HG02938 (cell line): ENCODE results near the gene CNP.

Source experiments
- ATAC-seq: cut with Tn5 transposase; IDR thresholded peaks from one replicate; pipeline ENCODE4 v1.9.1; 2021; ENCODE audit warnings: mild to moderate bottlenecking, moderate library complexity; ENCODE audit not compliant: unreplicated experiment

The CNP gene

DNA sequence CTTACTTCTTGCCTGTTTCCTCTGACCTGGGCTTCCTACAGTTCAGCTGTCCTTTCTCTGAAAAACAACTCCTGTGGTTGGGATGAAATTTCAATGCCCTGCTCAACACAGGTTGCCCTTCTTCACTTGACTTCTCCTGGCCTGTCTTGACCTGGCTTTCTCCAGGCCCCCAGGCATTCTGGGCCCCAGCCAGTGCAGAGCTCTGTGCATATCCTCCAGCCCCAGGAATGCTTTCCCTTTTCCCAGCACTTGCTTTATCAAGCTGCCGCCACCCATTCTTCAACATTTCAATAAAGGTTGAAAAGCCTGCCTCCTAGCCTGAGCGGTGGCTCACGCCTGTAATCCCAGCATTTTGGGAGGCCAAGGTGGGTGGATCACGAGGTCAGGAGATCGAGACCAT lies 25.4 kb upstream of the CNP start:
- ATAC-seq, result no peak

DNA sequence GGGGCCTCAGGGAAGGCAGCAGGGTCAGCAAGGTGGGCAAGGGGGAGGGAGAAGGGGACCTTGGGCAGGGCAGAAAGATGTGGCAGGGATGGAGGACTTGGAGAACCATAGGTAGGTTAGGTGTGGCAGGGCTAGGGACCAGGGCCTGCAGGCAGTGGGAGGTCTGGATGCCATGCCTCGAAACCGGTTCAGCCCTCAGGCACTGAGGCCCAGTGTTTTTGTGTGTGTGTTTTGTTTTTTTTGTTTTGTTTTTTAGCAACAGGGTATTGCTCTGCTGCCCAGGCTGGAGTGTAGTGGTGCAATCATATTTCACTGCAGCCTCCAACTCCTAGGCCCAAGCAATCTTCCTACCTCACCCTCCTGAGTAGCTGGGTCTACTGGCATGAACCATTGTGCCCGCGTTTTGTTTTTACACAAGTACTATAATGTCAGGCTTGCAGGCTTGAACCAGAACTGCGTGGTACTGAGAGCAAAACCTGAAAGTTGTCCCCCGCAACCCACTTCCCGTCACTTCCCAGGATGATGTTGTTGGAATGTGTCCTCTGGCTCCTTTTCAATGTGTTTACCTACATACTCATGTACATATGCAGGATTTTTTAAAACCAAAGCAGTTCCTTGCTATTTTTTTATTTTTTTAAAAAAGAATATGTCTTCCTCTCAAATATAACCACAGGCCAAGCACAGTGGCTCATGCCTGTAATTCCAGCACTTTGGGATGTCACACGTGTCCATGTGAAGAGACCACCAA lies 23.8 kb upstream of the CNP start:
- no peak for ATAC-seq

DNA sequence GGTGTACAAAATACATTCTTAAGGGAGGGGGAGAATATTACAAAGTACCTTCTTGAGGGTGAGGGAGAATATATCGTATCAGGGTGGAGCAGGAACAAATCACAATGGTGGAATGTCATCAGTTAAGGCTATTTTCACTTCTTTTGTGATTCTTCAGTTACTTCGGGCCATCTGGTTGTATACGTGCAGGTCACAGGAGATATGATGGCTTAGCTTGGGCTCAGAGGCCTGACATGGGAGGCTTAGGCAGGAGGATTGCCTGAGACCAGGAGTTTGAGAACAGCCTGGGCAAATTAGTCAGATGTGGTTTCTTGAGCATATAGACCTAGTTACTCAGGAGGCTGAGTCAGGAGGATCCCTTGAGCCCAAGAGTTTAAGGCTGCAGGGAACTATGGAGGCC lies 23.1 kb upstream of the CNP start:
- ATAC-seq, result no peak

DNA sequence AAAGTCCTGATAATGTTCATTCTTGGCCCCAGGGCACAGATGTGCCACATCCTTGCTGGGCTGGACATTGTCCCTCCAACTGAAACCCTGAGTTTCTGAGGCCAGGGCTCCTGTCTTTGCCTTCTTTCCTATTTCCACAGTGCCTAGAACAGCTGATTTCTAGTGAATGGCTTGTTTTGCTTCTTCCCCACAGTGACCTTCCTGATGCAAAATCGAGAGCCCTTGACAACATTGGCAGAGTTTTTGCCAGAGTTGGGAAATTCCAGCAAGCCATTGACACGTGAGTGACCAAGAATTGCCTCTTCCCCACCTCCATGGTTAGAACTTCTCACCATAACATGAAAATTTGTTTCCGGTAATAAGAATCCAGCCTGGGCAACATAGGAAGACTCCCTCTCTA lies 21.7 kb upstream of the CNP start:
- no peak for ATAC-seq

GRCh38 chr17:41948762-41949460 lies 17.7 kb upstream of the CNP start:
- ATAC-seq, result no peak

DNA sequence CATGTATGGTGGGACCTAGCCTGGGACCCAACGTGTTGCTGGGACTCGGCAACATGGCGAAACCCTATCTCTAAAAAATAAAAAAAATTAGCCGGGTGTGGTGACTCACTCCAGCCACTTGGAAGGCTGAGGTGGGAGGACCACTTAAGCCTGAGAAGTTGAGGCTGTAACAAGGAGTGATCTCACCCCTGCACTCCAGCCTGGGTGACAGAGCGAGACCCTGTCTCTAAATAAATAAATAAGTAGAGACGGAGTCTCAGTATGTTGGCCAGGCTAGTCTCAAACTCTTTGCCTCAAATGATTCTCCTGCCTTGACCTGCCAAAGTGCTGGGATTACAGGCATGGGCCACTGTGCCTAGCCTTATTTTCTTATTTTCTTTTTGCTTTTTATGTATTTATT lies 10.1 kb upstream of the CNP start:
- ATAC-seq, result no peak

DNA sequence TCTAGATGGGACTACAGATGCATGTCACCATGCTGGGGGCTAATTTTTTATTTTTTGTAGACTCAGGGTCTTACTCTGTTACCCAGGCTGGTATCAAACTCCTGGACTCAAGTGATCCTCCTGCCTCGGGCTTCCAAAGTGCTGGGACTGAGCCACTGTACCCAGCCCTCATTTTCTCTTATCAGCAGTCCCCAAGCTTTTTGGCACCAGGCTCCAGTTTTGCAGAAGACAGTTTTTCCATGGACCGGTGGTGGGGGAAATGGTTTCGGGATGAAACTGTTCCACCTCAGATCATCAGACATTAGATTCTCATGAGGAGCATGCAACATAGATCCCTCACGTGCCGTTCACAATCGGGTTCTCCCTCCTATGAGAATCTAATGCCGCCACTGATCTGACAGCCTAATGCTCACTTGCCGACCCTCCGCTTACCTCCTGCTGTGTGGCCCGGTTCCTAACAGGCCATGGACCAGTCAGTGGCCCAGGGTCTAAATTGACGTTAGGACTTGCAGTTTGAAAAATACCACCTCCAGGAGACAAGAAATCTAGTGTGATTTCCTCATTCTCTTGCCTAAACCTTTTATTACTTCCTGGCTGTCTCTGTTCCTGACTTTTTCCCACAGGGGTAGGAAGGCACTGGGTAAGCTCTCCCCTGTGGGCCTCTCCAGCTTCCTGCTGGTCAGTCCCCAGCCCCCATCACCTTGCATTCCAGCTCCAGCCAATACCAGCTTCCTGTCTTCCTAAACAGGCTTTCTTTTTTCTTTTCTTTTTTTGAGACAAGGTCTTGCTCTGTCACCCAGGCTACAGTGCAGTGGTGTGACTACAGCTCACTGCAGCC lies 9.3 kb upstream of the CNP start:
- ATAC-seq, result no peak

- no peak for ATAC-seq
Measured at GRCh38 chr17:41957869-41958439, 8.6 kb upstream of the CNP start.

- ATAC-seq, result no peak
Measured at GRCh38 chr17:41959030-41959335, 7.6 kb upstream of the CNP start.

GRCh38 chr17:41959336-41960095 lies 7.1 kb upstream of the CNP start:
- no peak for ATAC-seq

DNA sequence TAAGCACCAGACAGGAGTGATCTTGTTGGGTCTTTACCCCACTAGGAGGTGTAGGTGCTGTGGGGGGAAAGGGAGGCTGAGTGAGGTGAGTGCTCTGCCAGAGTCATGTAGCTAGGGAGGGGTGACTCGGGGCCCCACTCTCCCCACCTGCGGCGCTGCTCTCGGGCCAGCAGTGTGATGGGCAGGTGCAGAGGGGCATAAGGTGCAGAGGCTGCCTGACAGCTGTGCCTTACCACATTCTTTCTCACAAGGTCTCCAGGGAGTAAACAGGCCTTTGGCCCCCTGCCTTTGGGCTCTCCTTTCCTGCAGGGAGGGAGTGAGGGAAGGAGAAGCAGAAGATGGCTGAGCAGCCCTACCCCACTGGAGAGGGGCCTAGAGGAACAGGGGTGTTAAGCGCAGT lies 4.5 kb upstream of the CNP start:
- no peak for ATAC-seq

DNA sequence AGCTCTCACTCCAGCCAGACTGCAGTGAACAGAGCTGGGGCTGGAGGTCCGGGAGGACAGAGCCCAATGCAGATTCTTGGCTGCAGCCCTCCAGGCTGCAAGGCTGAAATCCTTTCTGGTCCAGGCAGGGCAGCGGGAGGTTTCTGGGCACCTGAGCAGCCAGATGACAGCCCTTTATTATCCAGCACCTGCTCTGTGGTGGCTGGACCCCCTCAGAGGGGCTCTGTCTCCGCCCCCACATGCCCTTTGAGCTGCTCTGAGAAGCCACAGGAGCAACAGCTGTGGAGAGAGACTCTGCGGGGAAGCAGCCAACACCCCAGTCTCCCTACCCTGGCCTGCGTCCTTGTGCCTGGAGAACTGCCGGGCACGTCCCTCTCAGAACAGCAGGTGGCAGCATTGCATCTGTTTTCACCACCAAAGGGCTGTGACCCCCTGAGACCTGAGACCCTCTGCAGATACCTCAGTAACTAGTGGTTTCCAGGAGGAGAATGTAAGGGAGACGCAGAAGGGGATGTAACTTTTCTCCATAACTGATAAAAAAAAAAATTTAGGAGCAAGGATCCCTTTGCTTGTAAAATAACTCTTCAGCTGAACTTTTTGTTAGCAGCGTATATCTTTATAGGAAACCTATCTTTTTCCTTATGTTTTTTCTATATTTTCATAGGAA lies 3.7 kb upstream of the CNP start:
- ATAC-seq, result no peak

DNA sequence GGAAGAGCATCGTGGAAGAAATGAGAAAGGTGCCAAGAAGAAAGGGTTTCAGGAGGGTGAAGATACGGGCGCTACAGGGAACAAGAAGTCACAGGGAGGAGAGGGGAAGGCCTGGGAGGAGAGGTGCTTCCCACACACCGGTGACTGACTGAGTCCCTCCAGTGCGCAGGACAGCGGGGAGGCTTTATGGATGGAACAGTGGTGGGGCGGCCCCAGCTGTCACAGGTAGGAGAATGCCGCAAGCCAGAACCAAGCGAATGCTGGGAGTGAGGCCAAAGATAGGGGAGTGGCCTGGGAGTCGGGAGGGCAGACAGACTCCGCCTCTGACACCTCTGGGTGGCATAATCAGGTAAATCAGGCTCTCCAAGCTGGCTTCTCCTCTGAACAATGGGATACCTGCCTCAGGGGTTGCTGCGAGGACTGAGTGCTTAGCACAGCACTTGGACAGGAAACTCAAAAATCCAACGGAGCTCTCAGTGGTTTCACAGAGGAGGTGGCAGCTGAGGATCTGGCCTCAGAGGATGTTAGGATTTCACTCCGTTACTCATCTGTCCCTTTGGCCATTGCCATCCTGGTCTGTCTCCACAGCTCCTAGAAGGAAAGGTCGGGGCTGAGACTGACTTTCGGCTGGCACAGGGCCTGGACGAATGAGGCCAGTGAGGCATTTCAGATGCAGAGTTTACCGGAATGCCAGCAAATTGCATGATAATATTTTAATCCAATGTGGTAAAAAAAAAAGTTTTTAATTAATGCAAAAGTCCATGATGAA lies 717 bp upstream of the CNP start:
- peak; percentile 30 for ATAC-seq

- ATAC-seq, result peak; percentile 14
Measured at GRCh38 chr17:41967141-41967920, 736 bp downstream of the CNP start.

DNA sequence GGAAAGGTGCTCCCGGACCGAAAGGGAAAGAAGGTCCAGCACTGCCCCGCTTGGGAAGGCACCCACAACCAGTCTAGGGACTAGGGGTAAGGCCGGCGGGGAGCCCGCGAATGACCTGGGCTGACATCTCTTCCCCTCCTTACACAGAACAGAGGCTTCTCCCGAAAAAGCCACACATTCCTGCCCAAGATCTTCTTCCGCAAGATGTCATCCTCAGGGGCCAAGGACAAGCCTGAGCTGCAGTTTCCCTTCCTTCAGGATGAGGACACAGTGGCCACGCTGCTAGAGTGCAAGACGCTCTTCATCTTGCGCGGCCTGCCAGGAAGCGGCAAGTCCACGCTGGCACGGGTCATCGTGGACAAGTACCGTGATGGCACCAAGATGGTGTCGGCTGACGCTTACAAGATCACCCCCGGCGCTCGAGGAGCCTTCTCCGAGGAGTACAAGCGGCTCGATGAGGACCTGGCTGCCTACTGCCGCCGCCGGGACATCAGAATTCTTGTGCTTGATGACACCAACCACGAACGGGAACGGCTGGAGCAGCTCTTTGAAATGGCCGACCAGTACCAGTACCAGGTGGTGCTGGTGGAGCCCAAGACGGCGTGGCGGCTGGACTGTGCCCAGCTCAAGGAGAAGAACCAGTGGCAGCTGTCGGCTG lies 1.5 kb downstream of the CNP start:
- ATAC-seq, result no peak

DNA sequence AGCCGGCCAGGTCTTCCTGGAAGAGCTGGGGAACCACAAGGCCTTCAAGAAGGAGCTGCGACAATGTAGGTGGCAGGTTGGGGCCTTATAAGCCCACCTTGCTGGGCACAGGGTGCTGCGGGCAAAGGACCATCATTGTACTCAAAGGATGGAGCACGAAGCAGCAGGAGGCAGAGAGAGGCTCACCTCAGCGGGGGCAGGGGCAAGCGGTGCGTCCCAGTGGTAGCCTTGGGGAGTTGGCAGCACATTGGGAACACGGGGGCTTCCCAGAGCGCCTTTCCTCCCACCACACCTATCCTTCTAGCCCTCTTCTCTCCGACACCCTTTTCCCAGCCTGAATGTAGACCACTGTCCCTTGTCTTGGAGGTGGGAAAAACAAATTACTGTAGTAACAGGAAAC lies 2.1 kb downstream of the CNP start:
- ATAC-seq, result no peak

DNA sequence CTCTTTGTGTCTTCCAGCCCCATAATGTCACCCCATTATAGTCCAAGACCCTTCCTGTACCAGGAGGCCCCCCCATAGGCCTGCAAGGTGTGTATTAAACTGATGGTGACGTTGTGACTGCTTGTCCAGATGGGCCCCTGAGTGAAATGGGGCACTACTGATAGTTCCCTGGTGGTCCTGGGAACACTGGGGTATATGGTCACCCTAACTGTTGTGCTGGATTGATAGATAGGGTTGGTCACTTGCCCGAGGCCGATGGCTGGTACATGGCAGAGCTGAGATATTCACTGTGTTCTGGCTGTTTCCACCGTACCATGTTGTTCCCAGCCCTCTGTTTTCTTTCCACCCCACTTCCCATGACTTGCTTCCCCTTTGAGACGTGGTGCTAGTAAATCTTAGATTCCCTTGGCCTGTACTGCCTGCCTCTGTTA lies 4.3 kb downstream of the CNP start:
- no peak for ATAC-seq
